BLaER1 (cell line): Measurements from ENCODE around the gene EDEM2.
A peak's percentile ranks its signal among the peaks of the same experiment; 100 is the strongest.

Experiments used
- H3K27ac ChIP-seq: shearing (Covaris generic); formaldehyde crosslinking; 2 replicates; pipeline ENCODE4 v1.8.1; 2022
- H3K27me3 ChIP-seq: shearing (Covaris generic); formaldehyde crosslinking; 2 replicates; pipeline ENCODE4 v1.8.1; 2022
- H3K36me3 ChIP-seq: shearing (Covaris generic); formaldehyde crosslinking; 2 replicates; pipeline ENCODE4 v1.8.1; 2022
- H3K4me1 ChIP-seq: shearing (Covaris generic); formaldehyde crosslinking; 2 replicates; pipeline ENCODE4 v1.8.1; 2022
- H3K4me2 ChIP-seq: shearing (Covaris generic); formaldehyde crosslinking; 2 replicates; pipeline ENCODE4 v1.8.1; 2022
- H3K4me3 ChIP-seq: shearing (Covaris generic); formaldehyde crosslinking; 2 replicates; pipeline ENCODE4 v1.8.1; 2022
- H3K9ac ChIP-seq: shearing (Covaris generic); formaldehyde crosslinking; 2 replicates; pipeline ENCODE4 v1.8.1; 2022
- H3K9me3 ChIP-seq: shearing (Covaris generic); formaldehyde crosslinking; 2 replicates; pipeline ENCODE4 v1.8.1; 2022
- H4K20me1 ChIP-seq: shearing (Covaris generic); formaldehyde crosslinking; 2 replicates; pipeline ENCODE4 v1.8.1; 2022
- Cebpa-rat ChIP-seq: shearing (Covaris generic); IDR thresholded peaks from 2 replicates; pipeline ENCODE4 v1.8.1; 2022

Gene EDEM2

GRCh38 chr20:35146299-35146919, 727 bp downstream of the EDEM2 start:
- TF ChIP-seq Cebpa-rat: no peak
- no peaks in the 10 kb centered on the region for H3K27me3 ChIP-seq
- peaks cover 27% of the 10 kb centered on the region for H3K36me3 ChIP-seq
- H3K4me2 ChIP-seq: peak overlapping the region; percentile 91
- H3K9ac ChIP-seq: peak overlapping the region; percentile 80
- H3K9me3 ChIP-seq: no peaks in the 10 kb centered on the region
- H4K20me1 ChIP-seq: no peaks in the 10 kb centered on the region
- H3K4me3 ChIP-seq: peak overlapping the region; percentile 84
- H3K4me1 ChIP-seq: peaks cover 32% of the 10 kb centered on the region
- H3K27ac ChIP-seq: peak overlapping the region; percentile 73

- Histone ChIP-seq H3K27ac (no peak overlapping the region), H3K9me3 (no peaks in the 10 kb centered on the region)
Measured at GRCh38 chr20:35145141-35145564, 2.0 kb downstream of the EDEM2 start.

GRCh38 chr20:35144694-35145093, 2.4 kb downstream of the EDEM2 start:
- H3K36me3 ChIP-seq: peaks cover 42% of the 10 kb centered on the region
- H3K27ac ChIP-seq: no peak overlapping the region
- H3K9me3 ChIP-seq: no peaks in the 10 kb centered on the region
- H3K4me3 ChIP-seq: no peak overlapping the region
- no peak overlapping the region for H3K9ac ChIP-seq
- no peaks in the 10 kb centered on the region for H4K20me1 ChIP-seq
- no peaks in the 10 kb centered on the region for H3K27me3 ChIP-seq
- peak overlapping the region; percentile 48 for H3K4me2 ChIP-seq
- no peak for TF ChIP-seq Cebpa-rat
- peaks cover 32% of the 10 kb centered on the region for H3K4me1 ChIP-seq

More at GRCh38 chr20:35145141-35145564, 2.0 kb downstream of the EDEM2 start:
- H3K27me3 ChIP-seq: no peaks in the 10 kb centered on the region
- H4K20me1 ChIP-seq: no peaks in the 10 kb centered on the region
- no peak overlapping the region for H3K4me3 ChIP-seq
- peak overlapping the region; percentile 48 for H3K4me2 ChIP-seq
- no peak overlapping the region for H3K9ac ChIP-seq
- peaks cover 32% of the 10 kb centered on the region for H3K4me1 ChIP-seq
- no peak for TF ChIP-seq Cebpa-rat
- H3K36me3 ChIP-seq: peaks cover 38% of the 10 kb centered on the region

GRCh38 chr20:35135867-35136586, 11.1 kb downstream of the EDEM2 start:
- peaks cover 91% of the 10 kb centered on the region for H3K36me3 ChIP-seq

GRCh38 chr20:35134880-35135279, 12.3 kb downstream of the EDEM2 start:
- Histone ChIP-seq H3K36me3 (peaks cover 91% of the 10 kb centered on the region), H3K4me1 (no peaks in the 10 kb centered on the region), H3K9ac (no peak overlapping the region), H3K27ac (no peak overlapping the region), H3K27me3 (no peaks in the 10 kb centered on the region), H3K4me2 (no peak overlapping the region), H4K20me1 (no peaks in the 10 kb centered on the region), H3K4me3 (no peak overlapping the region), H3K9me3 (no peaks in the 10 kb centered on the region)
- TF ChIP-seq Cebpa-rat: no peak

More at GRCh38 chr20:35135867-35136586, 11.1 kb downstream of the EDEM2 start:
- H3K4me2 ChIP-seq: no peak overlapping the region
- no peak for TF ChIP-seq Cebpa-rat
- no peaks in the 10 kb centered on the region for H4K20me1 ChIP-seq
- no peaks in the 10 kb centered on the region for H3K4me1 ChIP-seq
- no peak overlapping the region for H3K27ac ChIP-seq
- no peaks in the 10 kb centered on the region for H3K9me3 ChIP-seq
- H3K4me3 ChIP-seq: no peak overlapping the region
- H3K9ac ChIP-seq: no peak overlapping the region
- H3K27me3 ChIP-seq: no peaks in the 10 kb centered on the region

- H3K4me2 ChIP-seq: no peak overlapping the region
- H3K27me3 ChIP-seq: no peaks in the 10 kb centered on the region
- no peak overlapping the region for H3K4me3 ChIP-seq
- no peak for TF ChIP-seq Cebpa-rat
- no peaks in the 10 kb centered on the region for H3K9me3 ChIP-seq
- peaks cover 94% of the 10 kb centered on the region for H3K36me3 ChIP-seq
- no peak overlapping the region for H3K27ac ChIP-seq
- no peak overlapping the region for H3K9ac ChIP-seq
- no peaks in the 10 kb centered on the region for H4K20me1 ChIP-seq
- no peaks in the 10 kb centered on the region for H3K4me1 ChIP-seq
Measured at GRCh38 chr20:35134472-35134871, 12.7 kb downstream of the EDEM2 start.

- H3K27me3 ChIP-seq: no peaks in the 10 kb centered on the region
- no peaks in the 10 kb centered on the region for H4K20me1 ChIP-seq
- H3K4me1 ChIP-seq: no peaks in the 10 kb centered on the region
- H3K4me2 ChIP-seq: no peak overlapping the region
- H3K36me3 ChIP-seq: peaks cover 91% of the 10 kb centered on the region
- H3K9ac ChIP-seq: no peak overlapping the region
- no peak overlapping the region for H3K27ac ChIP-seq
- H3K9me3 ChIP-seq: no peaks in the 10 kb centered on the region
- H3K4me3 ChIP-seq: no peak overlapping the region
- TF ChIP-seq Cebpa-rat: no peak
Measured at GRCh38 chr20:35133735-35134134, 13.4 kb downstream of the EDEM2 start.

- Histone ChIP-seq H4K20me1 (no peaks in the 10 kb centered on the region), H3K27me3 (no peaks in the 10 kb centered on the region), H3K36me3 (peaks cover 89% of the 10 kb centered on the region), H3K9me3 (no peaks in the 10 kb centered on the region), H3K27ac (no peak overlapping the region), H3K4me1 (no peaks in the 10 kb centered on the region), H3K4me3 (no peak overlapping the region), H3K9ac (no peak overlapping the region), H3K4me2 (no peak overlapping the region)
- TF ChIP-seq Cebpa-rat: no peak
Measured at GRCh38 chr20:35133031-35133430, 14.1 kb downstream of the EDEM2 start.

- no peaks in the 10 kb centered on the region for H3K9me3 ChIP-seq
- no peaks in the 10 kb centered on the region for H4K20me1 ChIP-seq
- no peak overlapping the region for H3K27ac ChIP-seq
Measured at GRCh38 chr20:35131934-35132333, 15.2 kb downstream of the EDEM2 start.

GRCh38 chr20:35129647-35130069, 17.5 kb downstream of the EDEM2 start:
- no peak overlapping the region for H3K4me2 ChIP-seq
- H3K27me3 ChIP-seq: no peaks in the 10 kb centered on the region
- no peak overlapping the region for H3K27ac ChIP-seq
- H3K9ac ChIP-seq: no peak overlapping the region
- no peaks in the 10 kb centered on the region for H3K4me1 ChIP-seq
- H3K9me3 ChIP-seq: no peaks in the 10 kb centered on the region
- no peaks in the 10 kb centered on the region for H4K20me1 ChIP-seq
- TF ChIP-seq Cebpa-rat: no peak
- peaks cover 88% of the 10 kb centered on the region for H3K36me3 ChIP-seq
- no peak overlapping the region for H3K4me3 ChIP-seq

More at GRCh38 chr20:35131934-35132333, 15.2 kb downstream of the EDEM2 start:
- H3K36me3 ChIP-seq: peaks cover 89% of the 10 kb centered on the region
- no peak overlapping the region for H3K4me2 ChIP-seq
- no peak overlapping the region for H3K4me3 ChIP-seq
- H3K4me1 ChIP-seq: no peaks in the 10 kb centered on the region
- no peak overlapping the region for H3K9ac ChIP-seq
- TF ChIP-seq Cebpa-rat: no peak
- H3K27me3 ChIP-seq: no peaks in the 10 kb centered on the region
